Measurements from ENCODE around the gene ZNF598.
A peak's percentile ranks its signal among the peaks of the same experiment; 100 is the strongest.

ZNF598 gene

GRCh38 chr16:2048116-2048543 is 38.5 kb upstream of the ZNF598 start:
- Histone ChIP-seq H3K4me3 (ENCODE audit: low read length) (peak overlapping the region; percentile 96), H3K27ac (ENCODE audit: low read depth, low read length) (no peak overlapping the region)
- TF ChIP-seq EZH2phosphoT487 (IDR thresholded peaks at IDR 0.05; ENCODE audit: borderline replicate concordance, low read length) (no peak), CTCF (IDR thresholded peaks at IDR 0.05; ENCODE audit: low read depth, low read length, poor library complexity, severe bottlenecking) (no peak)

GRCh38 chr16:2047330-2048115 is 37.9 kb upstream of the ZNF598 start, which contains the start of the genes NTHL1 and TSC2:
TSS of gene NTHL1 (minus strand) at chr16:2047834. CDS start at chr16:2047823, 11 bp downstream.
TSS of gene TSC2 (plus strand) at chr16:2047985. CDS start at chr16:2048616, 631 bp downstream.
- Histone ChIP-seq H3K9me3 (ENCODE audit: control insufficient read depth, insufficient read depth, low read length) (no peaks in the 10 kb centered on the region), H3K27ac (ENCODE audit: low read depth, low read length) (no peak within 1 kb of the TSS), H4K20me1 (ENCODE audit: control insufficient read depth, insufficient read depth, low read depth, low read length) (no peaks in the 10 kb centered on the region), H3K4me2 (ENCODE audit: low read length) (peak within 1 kb of the TSS; percentile 100), H3K4me1 (ENCODE audit: control insufficient read depth, low read length) (peaks cover 30% of the 10 kb centered on the region), H3K27me3 (ENCODE audit: control insufficient read depth, low read length) (no peaks in the 10 kb centered on the region), H3F3A (ENCODE audit: control insufficient read depth, insufficient read depth) (no peaks in the 10 kb centered on the region), H3K79me2 (ENCODE audit: control insufficient read depth, low read length) (peaks cover 28% of the 10 kb centered on the region), H3K4me3 (ENCODE audit: low read length) (peak within 1 kb of the TSS; percentile 96), H3K36me3 (ENCODE audit: control insufficient read depth, low read length) (peaks cover 15% of the 10 kb centered on the region), H3K9me2 (replicated peaks; ENCODE audit: control insufficient read depth, low read length) (no peaks in the 10 kb centered on the region)
- TF ChIP-seq EZH2phosphoT487 (IDR thresholded peaks at IDR 0.05; ENCODE audit: borderline replicate concordance, low read length), result no peak
- no peak for TF ChIP-seq CTCF (IDR thresholded peaks at IDR 0.05; ENCODE audit: low read depth, low read length, poor library complexity, severe bottlenecking)

More at GRCh38 chr16:2048116-2048543, 38.5 kb upstream of the ZNF598 start:
- H3K9me3 ChIP-seq (ENCODE audit: control insufficient read depth, insufficient read depth, low read length), result no peaks in the 10 kb centered on the region
- H3F3A ChIP-seq (ENCODE audit: control insufficient read depth, insufficient read depth), result no peaks in the 10 kb centered on the region
- no peaks in the 10 kb centered on the region for H4K20me1 ChIP-seq (ENCODE audit: control insufficient read depth, insufficient read depth, low read depth, low read length)
- H3K79me2 ChIP-seq (ENCODE audit: control insufficient read depth, low read length), result peaks cover 28% of the 10 kb centered on the region
- H3K27me3 ChIP-seq (ENCODE audit: control insufficient read depth, low read length), result no peaks in the 10 kb centered on the region
- peaks cover 13% of the 10 kb centered on the region for H3K36me3 ChIP-seq (ENCODE audit: control insufficient read depth, low read length)
- peaks cover 27% of the 10 kb centered on the region for H3K4me1 ChIP-seq (ENCODE audit: control insufficient read depth, low read length)
- H3K4me2 ChIP-seq (ENCODE audit: low read length), result peak overlapping the region; percentile 100
- no peaks in the 10 kb centered on the region for H3K9me2 ChIP-seq (replicated peaks; ENCODE audit: control insufficient read depth, low read length)

GRCh38 chr16:2046893-2047329 is 37.3 kb upstream of the ZNF598 start:
- Histone ChIP-seq H4K20me1 (ENCODE audit: control insufficient read depth, insufficient read depth, low read depth, low read length) (no peaks in the 10 kb centered on the region), H3K9me3 (ENCODE audit: control insufficient read depth, insufficient read depth, low read length) (no peaks in the 10 kb centered on the region), H3K4me3 (ENCODE audit: low read length) (peak overlapping the region; percentile 96), H3K9me2 (replicated peaks; ENCODE audit: control insufficient read depth, low read length) (no peaks in the 10 kb centered on the region), H3K79me2 (ENCODE audit: control insufficient read depth, low read length) (peaks cover 28% of the 10 kb centered on the region), H3K27ac (ENCODE audit: low read depth, low read length) (no peak overlapping the region), H3K27me3 (ENCODE audit: control insufficient read depth, low read length) (no peaks in the 10 kb centered on the region), H3K36me3 (ENCODE audit: control insufficient read depth, low read length) (peaks cover 15% of the 10 kb centered on the region), H3K4me1 (ENCODE audit: control insufficient read depth, low read length) (peaks cover 30% of the 10 kb centered on the region), H3F3A (ENCODE audit: control insufficient read depth, insufficient read depth) (no peaks in the 10 kb centered on the region), H3K4me2 (ENCODE audit: low read length) (peak overlapping the region; percentile 100)
- no peak for TF ChIP-seq CTCF (IDR thresholded peaks at IDR 0.05; ENCODE audit: low read depth, low read length, poor library complexity, severe bottlenecking)
- TF ChIP-seq EZH2phosphoT487 (IDR thresholded peaks at IDR 0.05; ENCODE audit: borderline replicate concordance, low read length), result no peak
